NCI-H526 treated with DMSO at 0.1 percent for 48 hours (cell line): Measurements from ENCODE around the gene ELMOD3.
"Not testable (repeated sequence)": the region's sequence is repeated elsewhere in the genome, so short reads cannot be mapped to it uniquely, and the experiment has no call there.

ENCODE experiments used
- DNase-seq: peaks from one replicate; lab custom pipeline; 2025; lab: John Stamatoyannopoulos, UW

The ELMOD3 gene

DNA sequence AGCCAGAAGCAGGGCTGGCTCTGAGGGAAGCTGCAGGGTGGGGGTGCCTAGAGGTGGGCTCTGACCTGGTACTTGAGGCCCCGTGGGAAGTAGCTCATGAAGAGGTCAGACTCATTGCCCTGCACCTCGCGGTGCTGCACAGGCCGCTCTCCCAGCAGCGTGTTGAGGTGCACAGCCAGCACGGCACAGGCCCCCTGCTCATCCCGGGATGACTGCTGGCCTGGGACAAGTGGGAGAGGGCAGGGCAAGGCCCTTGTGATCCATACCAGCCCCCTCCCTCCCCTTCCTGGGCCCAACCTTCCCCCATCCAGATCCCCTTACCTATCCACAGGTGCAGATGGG, 46.9 kb downstream of the ELMOD3 start:
- DNase-seq, result no peak

DNA sequence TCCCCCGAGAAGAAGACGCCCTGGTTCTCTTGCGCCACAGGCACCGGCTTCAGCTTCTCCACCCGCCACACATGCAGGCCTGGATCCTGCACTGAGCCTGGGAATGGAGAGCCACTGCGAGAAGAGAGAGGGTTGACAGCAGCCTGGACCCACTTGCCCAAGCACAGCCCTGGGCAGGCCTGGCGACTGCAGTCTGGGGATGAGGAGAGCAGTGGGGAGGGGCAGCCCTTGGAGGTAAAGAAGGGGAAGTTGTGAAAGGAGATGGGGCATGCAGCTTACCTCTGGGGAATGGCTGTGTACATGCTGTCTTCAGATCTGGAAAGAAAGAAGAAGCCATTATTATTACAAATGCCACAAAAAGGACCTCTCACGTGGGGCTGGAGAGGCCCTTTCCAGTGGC, 47.3 kb downstream of the ELMOD3 start:
- no peak for DNase-seq

GRCh38 chr2:85405201-85406059, 50.9 kb downstream of the ELMOD3 start:
- DNase-seq, result no peak

DNA sequence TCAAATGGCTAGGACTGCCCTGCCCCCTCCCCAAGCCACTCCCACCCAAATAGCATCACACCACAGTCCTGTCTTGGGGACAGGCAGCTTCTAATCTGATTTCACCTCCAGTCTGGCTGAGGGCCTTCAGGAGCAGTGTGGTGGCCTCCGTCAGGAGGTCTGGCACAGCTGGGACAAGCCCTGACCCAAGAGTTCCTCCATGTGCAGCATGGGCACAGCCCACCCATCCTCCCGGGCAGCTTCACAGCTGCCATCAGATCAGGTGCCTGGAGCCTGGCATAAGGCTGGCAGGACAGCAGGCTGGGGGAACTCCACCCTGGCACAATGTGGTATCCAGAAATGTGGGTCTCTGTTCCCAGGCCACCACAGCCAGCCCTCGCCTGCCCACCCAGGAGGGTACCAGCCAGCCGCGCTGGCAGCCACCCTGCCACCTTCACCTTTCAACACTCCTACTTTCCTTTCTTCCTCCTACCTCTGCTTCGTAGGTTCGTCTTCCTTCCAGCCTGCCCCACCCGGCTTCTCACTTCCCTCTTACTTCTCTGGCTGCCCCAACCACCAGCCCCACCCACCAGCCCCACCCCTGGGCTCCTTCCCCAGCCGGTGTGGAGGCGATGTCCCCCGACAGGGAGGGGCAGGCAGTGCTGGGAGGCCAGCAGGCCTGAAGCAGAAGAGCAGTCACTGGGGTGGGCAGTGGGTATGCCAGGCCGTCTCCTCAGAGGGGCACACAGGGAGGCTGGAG, 55.4 kb downstream of the ELMOD3 start, which contains the start of gene CAPG:
CAPG (minus strand) TSS at position 522 of the 739 bp plus-strand sequence. CDS start 8,221 bp downstream, outside the sequence.
- DNase-seq, result no peak

DNA sequence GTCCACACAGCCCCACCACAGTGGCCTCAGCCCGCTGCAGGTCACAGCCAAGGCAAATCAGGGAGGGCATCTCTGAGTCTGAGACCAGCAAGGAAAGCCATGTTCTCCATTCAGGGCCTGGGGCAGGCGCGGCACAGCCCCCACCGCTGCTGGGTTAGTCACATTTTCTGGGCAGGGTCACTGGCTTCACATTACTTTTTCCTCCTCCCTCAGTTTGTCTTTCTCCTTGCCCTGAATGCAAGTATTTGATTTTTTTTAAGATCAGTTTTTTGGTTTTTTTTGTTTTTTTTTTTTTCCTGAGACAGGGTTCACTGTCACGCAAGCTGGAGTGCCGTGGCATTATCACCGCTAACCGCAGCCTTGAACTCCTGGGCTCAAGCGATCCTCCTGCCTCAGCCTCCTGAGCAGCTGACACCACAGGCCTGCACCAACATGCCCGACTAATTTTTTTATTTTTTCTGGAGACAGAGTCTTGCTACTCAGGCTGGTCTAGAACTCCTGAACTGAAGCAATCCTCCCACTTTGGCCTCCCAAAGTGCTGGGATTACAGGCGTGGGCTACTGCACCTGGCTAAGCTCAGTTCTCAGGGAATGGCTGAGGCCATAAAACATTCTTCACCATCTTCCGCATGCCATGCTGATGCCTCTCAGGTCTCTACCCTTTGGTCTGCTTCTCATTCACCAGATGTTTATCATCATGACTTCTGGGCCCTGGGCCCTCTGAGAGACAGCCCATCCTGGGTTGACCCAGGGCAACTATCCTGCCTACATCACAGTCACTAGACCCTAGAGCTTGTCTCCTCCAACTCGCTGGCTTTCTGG, 56.2 kb downstream of the ELMOD3 start:
- DNase-seq, result no peak

GRCh38 chr2:85411405-85411748, 56.8 kb downstream of the ELMOD3 start:
- no peak for DNase-seq

DNA sequence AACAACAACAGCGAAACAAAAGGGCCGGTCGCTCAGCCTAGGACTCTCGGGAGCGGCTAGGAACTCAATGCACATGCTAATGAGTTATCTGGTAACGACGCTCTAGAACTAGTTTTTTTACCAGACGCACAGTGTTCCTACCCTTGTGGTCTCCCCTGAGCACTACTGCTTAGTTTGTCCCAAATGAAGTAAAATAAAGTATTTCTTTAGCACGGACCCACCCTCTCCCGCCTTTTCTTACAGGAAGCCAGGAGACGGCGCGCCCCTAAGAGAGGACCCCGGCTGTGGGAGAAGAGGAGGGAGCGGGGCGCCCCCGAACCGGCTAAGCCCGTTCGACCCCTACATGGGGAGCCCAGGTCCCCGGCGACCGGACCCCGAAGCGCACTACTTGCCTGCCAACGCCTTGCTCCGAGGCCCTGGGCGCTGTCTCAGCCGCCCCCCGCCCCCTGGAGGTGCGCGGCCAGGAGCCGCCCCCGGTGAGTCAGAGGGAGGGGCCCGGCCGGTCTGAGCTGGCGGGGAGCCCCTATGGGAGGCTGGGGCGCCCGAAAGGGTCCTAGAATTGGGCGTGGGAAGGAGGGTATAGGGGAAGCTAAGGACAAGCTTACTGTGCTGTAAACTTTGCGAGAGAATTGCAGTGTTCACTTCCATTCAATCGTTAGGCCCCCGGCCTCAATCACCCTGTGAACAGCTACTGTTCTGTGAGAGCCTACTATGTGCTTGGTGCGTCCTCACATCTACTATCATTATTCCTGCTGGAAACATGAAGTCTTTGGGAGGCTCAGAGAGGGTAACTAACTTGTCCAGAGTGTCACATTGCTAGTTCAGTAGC, 59.2 kb downstream of the ELMOD3 start:
- DNase-seq, result no peak

DNA sequence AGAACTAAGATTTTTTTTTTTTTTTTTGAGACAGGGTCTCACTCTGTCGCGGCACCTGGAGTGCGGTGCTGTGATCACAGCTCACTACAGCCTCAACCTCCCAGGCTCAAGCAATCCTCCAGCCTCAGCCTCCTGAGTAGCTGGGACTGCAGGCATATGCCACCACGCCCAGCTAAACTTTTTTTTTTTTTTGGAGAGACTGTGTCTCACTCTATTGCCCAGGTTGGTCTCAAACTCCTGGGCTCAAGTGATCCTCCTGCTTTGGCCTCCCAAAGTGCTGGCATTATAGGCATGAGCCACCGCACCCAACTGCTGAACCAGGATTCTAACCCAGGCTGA, 59.8 kb downstream of the ELMOD3 start:
- not testable (repeated sequence) for DNase-seq

DNA sequence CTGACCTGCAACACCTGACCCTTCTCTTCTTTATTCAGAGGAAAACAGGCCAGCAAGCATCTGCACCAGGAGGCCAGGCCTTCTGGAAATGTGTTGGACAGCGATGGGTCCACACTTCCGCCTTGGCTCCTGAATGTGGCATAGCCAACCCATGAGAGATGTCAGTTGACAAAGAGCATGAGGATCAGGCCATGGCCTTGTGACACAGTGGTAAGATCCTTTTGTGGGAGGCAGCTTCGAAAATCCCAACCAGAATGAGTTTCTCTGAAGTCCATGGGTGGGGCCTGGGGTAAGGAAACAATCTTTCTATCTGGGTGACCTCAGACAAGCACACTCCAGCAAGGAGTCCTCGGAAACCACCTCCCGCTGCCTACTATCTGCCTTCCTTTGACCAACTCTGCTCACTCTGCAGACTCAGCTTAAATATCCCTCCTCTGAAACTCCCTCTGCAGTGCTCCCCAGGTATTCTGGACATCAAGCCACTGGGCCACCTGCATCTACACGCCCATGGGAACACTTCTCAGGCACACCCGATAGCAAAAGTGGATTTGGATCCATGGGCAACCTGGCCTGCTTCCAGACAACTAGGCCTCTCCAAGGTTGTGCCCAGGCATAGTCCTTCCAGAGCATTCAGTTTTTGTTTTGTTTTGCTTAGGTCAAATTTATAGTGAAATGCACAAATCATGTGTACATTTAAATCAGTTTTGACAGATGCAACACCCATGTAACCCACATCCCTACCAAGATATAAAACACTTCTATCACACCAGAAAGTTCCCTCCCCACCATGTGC, 60.4 kb downstream of the ELMOD3 start:
- no peak for DNase-seq

GRCh38 chr2:85415980-85416650, 61.5 kb downstream of the ELMOD3 start:
- DNase-seq, result no peak

- peak; percentile 87 for DNase-seq
These were observed 63.8 kb downstream of the ELMOD3 start, which contains the start of gene SH2D6 for GRCh38 chr2:85418132-85419008. SH2D6 (plus strand) TSS chr2:85418714; CDS start chr2:85429466, 10,752 bp downstream.

DNA sequence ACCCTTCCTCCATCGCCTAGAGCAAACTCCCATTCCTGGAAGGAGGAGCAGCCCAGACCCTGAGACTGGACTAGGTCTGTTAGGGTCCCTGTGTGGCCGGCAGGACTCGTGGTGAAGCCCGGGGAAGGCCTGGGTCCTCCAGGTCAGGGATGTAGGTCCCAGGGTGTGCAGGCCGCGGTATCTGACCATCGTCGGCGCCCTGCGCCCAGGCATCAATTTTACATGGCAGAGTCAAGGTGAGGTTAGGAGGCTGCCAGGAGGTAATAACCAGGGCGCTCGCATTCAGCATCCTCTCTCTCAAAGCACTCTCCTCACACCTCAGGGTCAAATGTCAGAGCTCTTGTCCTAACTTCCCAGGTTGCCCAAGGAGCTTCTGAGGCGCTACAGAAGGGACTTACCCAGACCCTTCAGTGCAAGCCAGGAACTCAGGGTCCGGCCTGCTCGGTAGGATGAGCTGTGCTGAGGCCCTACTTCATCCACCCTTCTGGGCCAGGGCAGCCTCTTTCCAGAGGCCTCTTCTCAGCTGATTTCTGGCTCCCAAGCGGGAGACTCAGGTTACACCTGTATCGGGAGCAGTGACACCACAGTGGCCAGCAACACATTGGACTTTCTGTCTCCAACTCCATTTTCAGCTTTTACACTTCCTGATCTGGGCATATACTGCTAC, 64.6 kb downstream of the ELMOD3 start:
- DNase-seq, result no peak

- DNase-seq, result peak; percentile 65
These were observed 66.1 kb downstream of the ELMOD3 start for GRCh38 chr2:85420536-85421259.

DNA sequence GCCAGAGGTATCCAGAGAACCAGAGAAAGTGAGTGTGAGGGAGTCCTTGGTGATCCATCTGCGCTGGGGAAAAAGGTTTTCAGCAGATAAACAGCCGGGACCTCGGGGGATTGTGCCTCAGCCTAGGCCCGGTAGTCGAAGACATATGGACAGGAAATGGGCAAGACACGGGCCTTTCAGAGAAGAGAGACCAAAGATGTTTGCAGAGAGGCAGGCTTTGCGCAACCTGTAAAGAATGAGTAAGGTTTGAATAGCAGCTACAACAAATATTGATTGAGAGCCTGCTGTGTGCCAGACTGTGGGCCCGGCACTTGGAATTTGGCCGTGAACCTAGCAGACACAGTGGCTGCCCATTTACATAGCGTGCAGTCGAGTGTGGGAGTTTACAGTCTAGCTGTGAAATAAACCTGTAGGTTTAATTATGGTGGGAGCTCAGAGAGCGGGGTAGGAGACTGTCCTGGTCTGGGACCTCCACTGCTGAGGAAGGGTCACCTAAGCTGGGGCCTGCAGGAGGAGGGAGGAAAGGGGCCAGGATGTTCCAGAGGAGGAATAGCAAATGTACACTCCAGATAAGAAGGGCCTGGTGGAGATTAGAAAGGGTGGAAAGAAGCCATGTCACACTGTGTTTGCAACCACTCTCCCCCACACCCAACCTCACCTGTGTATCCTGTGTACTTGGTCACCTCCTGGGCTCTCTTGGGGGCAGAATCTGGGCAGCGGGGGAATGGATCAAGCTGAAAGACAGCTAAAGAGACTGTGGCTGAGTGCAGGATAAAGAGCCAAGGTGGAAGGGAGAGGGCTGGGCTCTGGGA, 66.9 kb downstream of the ELMOD3 start:
- peak; percentile 44 for DNase-seq

DNA sequence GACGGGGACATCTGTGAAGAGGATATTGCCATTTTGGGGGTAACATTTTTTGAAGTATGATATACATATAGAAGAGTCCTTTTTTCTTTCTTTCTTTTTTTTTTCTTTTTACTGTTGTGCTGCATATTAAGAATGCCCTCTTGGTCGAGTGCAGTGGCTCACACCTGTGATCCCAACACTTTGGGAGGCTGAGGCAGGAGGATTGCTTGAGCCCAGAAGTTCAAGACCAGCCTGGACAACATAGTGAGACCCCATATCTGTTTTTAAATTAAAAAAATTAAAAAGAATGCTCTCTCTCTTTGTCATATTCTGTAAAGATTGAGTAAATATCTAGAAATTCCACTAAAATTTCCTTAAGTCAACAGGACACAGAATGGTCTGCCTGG, 67.5 kb downstream of the ELMOD3 start:
- no peak for DNase-seq

GRCh38 chr2:85423525-85423924, 69.0 kb downstream of the ELMOD3 start:
- DNase-seq, result no peak

DNA sequence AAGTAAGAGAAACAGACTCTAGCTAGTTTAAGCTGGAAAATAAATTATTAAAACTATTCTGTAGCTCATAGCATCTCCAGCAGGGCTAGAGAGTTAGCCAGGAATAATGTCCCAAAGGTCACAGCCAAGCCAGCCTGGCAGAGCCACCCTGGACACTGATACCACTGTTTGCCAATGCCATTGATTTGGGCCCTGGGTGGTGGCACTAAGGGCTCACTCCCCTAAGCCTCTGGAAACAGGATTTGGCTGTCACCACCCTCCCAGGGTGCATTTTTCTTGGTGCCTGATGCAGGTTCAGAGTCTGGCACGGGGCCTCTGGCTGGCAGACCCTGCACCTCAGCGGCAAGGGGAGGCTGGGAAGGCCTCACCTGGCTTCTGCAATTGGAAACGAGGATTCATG, 71.0 kb downstream of the ELMOD3 start:
- no peak for DNase-seq
